Measurements from ENCODE around the gene EMILIN1. TPM values are rescaled to one million over a fixed set of nuclear protein-coding genes. Genes with fewer than 3 reads are reported as not detected.

The EMILIN1 gene
- total and polyA plus RNA-seq, 2 of the 8 experiments (the other 6 are each of a cell fraction or from before 2014, with no cell fraction given): 1.9 to 3.0 TPM

DNA sequence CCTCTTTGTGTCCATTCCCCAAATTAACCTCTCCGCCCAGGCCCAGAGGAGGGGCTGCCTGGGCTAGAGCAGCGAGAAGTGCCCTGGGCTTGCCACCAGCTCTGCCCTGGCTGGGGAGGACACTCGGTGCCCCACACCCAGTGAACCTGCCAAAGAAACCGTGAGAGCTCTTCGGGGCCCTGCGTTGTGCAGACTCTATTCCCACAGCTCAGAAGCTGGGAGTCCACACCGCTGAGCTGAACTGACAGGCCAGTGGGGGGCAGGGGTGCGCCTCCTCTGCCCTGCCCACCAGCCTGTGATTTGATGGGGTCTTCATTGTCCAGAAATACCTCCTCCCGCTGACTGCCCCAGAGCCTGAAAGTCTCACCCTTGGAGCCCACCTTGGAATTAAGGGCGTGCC lies 21.6 kb downstream of the EMILIN1 start:
- Histone ChIP-seq H2BK15ac (ENCODE audit: low read length) (no peak overlapping the region), H3K23me2 (ENCODE audit: low read depth, low read length) (no peaks in the 10 kb centered on the region), H2AFZ (ENCODE audit: low read length) (no peak overlapping the region), H4K8ac (ENCODE audit: extremely low read depth, insufficient read depth, low read length) (no peak overlapping the region), H3K9ac (replicated peaks in 1 of 4; ENCODE audit: extremely low read depth in 1 of 4, low read depth in 3 of 4, low read length in 3 of 4) (no peak overlapping the region), H3K4me1 (replicated peaks in 1 of 4; ENCODE audit: control insufficient read depth in 3 of 4, insufficient read depth in 4 of 4, low read length in 3 of 4) (peaks cover 0 to 2% (median under 1%) of the 10 kb centered on the region in 4 experiments; a peak in 2 of 7 replicates), H2AK5ac (ENCODE audit: low read depth, low read length) (no peak overlapping the region), H3K36me3 (ENCODE audit: control insufficient read depth in 2 of 4, insufficient read depth in 4 of 4, low read length in 3 of 4) (no peaks in the 10 kb centered on the region), H3K79me2 (ENCODE audit: control insufficient read depth in 1 of 2, insufficient read depth in 2 of 2, low read length in 2 of 2) (no peaks in the 10 kb centered on the region), H3K4ac (replicated peaks; ENCODE audit: insufficient read length, low read depth, low read length) (no peak overlapping the region), H2BK20ac (ENCODE audit: low read length) (no peak overlapping the region), H3K18ac (ENCODE audit: extremely low read depth, low read length) (no peak overlapping the region), H3K56ac (replicated peaks; ENCODE audit: insufficient read length, low read depth, low read length) (no peak overlapping the region), H4K5ac (ENCODE audit: insufficient read length, low read depth, low read length) (no peak overlapping the region), H2BK120ac (replicated peaks; ENCODE audit: low read depth, low read length) (no peak overlapping the region), H3K4me3 (ENCODE audit: extremely low read depth in 1 of 4, insufficient read depth in 2 of 4, low read depth in 3 of 4, low read length in 4 of 4) (no peak overlapping the region), H4K91ac (replicated peaks; ENCODE audit: insufficient read length, low read length) (no peak overlapping the region), H3K79me1 (ENCODE audit: low read depth, low read length) (no peaks in the 10 kb centered on the region; the same call in 1 of the 2 replicates), H3K27me3 (replicated peaks in 1 of 4; ENCODE audit: control insufficient read depth in 3 of 4, extremely low read depth in 1 of 4, insufficient read depth in 3 of 4, low read length in 3 of 4) (no peaks in the 10 kb centered on the region), H3K9me3 (ENCODE audit: insufficient read depth in 2 of 2, low read depth in 1 of 2, low read length in 1 of 2) (no peaks in the 10 kb centered on the region), H3K4me2 (ENCODE audit: insufficient read depth in 1 of 2, low read depth in 2 of 2, low read length in 2 of 2) (no peak overlapping the region), H2BK5ac (ENCODE audit: low read depth, low read length) (no peak overlapping the region), H4K20me1 (replicated peaks in 1 of 2; ENCODE audit: control insufficient read depth in 1 of 2, insufficient read depth in 2 of 2, low read length in 2 of 2) (no peaks in the 10 kb centered on the region), H3K23ac (ENCODE audit: insufficient read length) (no peak overlapping the region), H2BK12ac (ENCODE audit: low read depth, low read length) (no peak overlapping the region), H3K27ac (ENCODE audit: low read depth, low read length) (no peak overlapping the region), H3K14ac (ENCODE audit: insufficient read length) (no peak overlapping the region)
- ChIA-PET CTCF (ENCODE audit: partially characterized antibody) (interaction anchor here (0.7 to 12.7 kb wide), 28 partner anchors 11 to 204 kb away, joined by 3 to 120 read pairs (median 8); partner anchors contain the start of genes ABHD1, KHK, PREB and PRR30), POLR2A (ENCODE audit: partially characterized antibody) (interaction anchor here (0.7 to 3.4 kb wide), 8 partner anchors 14 to 149 kb away, joined by 3 to 10 read pairs (median 3); partner anchors contain the start of genes ATRAID, OST4, PREB and SLC5A6)
- DNase-seq (ENCODE audit: low read depth in 1 of 2, low spot score in 2 of 2): no peak
- WGBS, 2 experiments (ENCODE audit: extremely low coverage in 1 of 2, insufficient coverage in 1 of 2, insufficient read length in 1 of 2, insufficient replicate concordance in 2 of 2, low coverage in 1 of 2, low lambda C conversion rate in 2 of 2, missing lambda C conversion rate in 1 of 2): 82% methylated on average over 9 of the region's 10 CpGs; no CpG with 5 or more reads in 1 of the 2 experiments
- TF ChIP-seq CHD2 (IDR thresholded peaks at IDR 0.05; ENCODE audit: low read length) (no peak), SRF (IDR thresholded peaks at IDR 0.05; ENCODE audit: low read depth, low read length) (no peak), CHD1 (IDR thresholded peaks at IDR 0.05; ENCODE audit: low read depth, low read length) (no peak), SIN3A (conservative IDR thresholded peaks at IDR 0.05 in 1 of 2, IDR thresholded peaks at IDR 0.05 in 1 of 2; ENCODE audit: low read depth in 1 of 2, low read length in 2 of 2) (no peak), RAD21 (IDR thresholded peaks at IDR 0.05 in 1 of 2, conservative IDR thresholded peaks at IDR 0.05 in 1 of 2; ENCODE audit: low read depth in 2 of 2, low read length in 2 of 2) (no peak), KDM4A (IDR thresholded peaks at IDR 0.05; ENCODE audit: low read depth, low read length, severe bottlenecking) (no peak), BCL11A (IDR thresholded peaks at IDR 0.05; ENCODE audit: low read depth in 2 of 2, low read length in 2 of 2) (no peak), SIX5 (IDR thresholded peaks at IDR 0.05; ENCODE audit: low read depth, low read length) (no peak)
- no peak for FAIRE-seq

Data from H1 (cell line).